Astrocyte (in vitro differentiated cells and primary cell): ENCODE measurements around the gene CAMK2G. TPM values are rescaled to one million over a fixed set of nuclear protein-coding genes. Genes with fewer than 3 reads are reported as not detected.
"Not testable (repeated sequence)": the region's sequence is repeated elsewhere in the genome, so short reads cannot be mapped to it uniquely, and the experiment has no call there.

Experiments used
- DNase-seq: peaks from one replicate; pipeline ENCODE4 v3.0.0-alpha.2; 2010; ENCODE audit warnings: low read depth
- FAIRE-seq: peaks from 2 replicates; lab custom pipeline; 2011; peaks lifted over from hg19 to GRCh38; lab: Jason Lieb, UNC
- H2AFZ ChIP-seq: 2 replicates; pipeline ENCODE4 v1.6.0; 2012; ENCODE audit warnings: low read depth, low read length, inconsistent platforms
- H3K27ac ChIP-seq: 2 replicates; pipeline ENCODE4 v1.5.1; 2011; ENCODE audit warnings: low read depth, low read length, inconsistent platforms
- H3K27me3 ChIP-seq: 2 replicates; pipeline ENCODE4 v1.6.0; 2011; ENCODE audit warnings: low read length, inconsistent platforms; ENCODE audit not compliant: insufficient read depth
- H3K36me3 ChIP-seq: 2 replicates; pipeline ENCODE4 v1.5.1; 2011; ENCODE audit warnings: low read length, inconsistent platforms; ENCODE audit not compliant: insufficient read depth
- H3K4me1 ChIP-seq: 2 replicates; pipeline ENCODE4 v1.5.1; 2011; ENCODE audit warnings: low read length, inconsistent platforms; ENCODE audit not compliant: insufficient read depth
- H3K4me2 ChIP-seq: 2 replicates; pipeline ENCODE4 v1.6.0; 2012; ENCODE audit warnings: low read length, inconsistent platforms
- H3K4me3 ChIP-seq: 2 replicates; pipeline ENCODE4 v1.5.1; 2011; ENCODE audit warnings: low read depth, mild to moderate bottlenecking, low read length, inconsistent platforms; ENCODE audit not compliant: insufficient read depth
- H3K79me2 ChIP-seq: 2 replicates; pipeline ENCODE4 v1.6.0; 2012; ENCODE audit warnings: mild to moderate bottlenecking, low read length, inconsistent platforms; ENCODE audit not compliant: insufficient read depth
- H3K9ac ChIP-seq: 2 replicates; pipeline ENCODE4 v1.6.0; 2012; ENCODE audit warnings: mild to moderate bottlenecking, low read length, inconsistent platforms
- H3K9me3 ChIP-seq: 2 replicates; pipeline ENCODE4 v1.5.1; 2012; ENCODE audit warnings: low read depth, mild to moderate bottlenecking, low read length, inconsistent platforms; ENCODE audit not compliant: insufficient read depth
- H4K20me1 ChIP-seq: 2 replicates; pipeline ENCODE4 v1.6.0; 2012; ENCODE audit warnings: low read length, inconsistent platforms; ENCODE audit not compliant: insufficient read depth
- H3K27ac Mint-ChIP-seq: one replicate; pipeline ENCODE4 v1.8.0; 2021; ENCODE audit warnings: mild to moderate bottlenecking, mixed read lengths; ENCODE audit not compliant: unreplicated experiment
- H3K27me3 Mint-ChIP-seq: one replicate; pipeline ENCODE4 v1.8.0; 2021; ENCODE audit warnings: low read depth, mixed read lengths; ENCODE audit not compliant: unreplicated experiment
- H3K36me3 Mint-ChIP-seq: one replicate; pipeline ENCODE4 v1.8.0; 2021; ENCODE audit warnings: low read depth, mixed read lengths; ENCODE audit not compliant: unreplicated experiment
- H3K4me1 Mint-ChIP-seq: one replicate; pipeline ENCODE4 v1.8.0; 2021; ENCODE audit warnings: low read depth, mixed read lengths; ENCODE audit not compliant: unreplicated experiment
- H3K4me3 Mint-ChIP-seq: one replicate; pipeline ENCODE4 v1.8.0; 2021; ENCODE audit warnings: mild to moderate bottlenecking, moderate library complexity, mixed read lengths; ENCODE audit not compliant: unreplicated experiment
- H3K9me3 Mint-ChIP-seq: one replicate; pipeline ENCODE4 v1.8.0; 2021; ENCODE audit warnings: mild to moderate bottlenecking, mixed read lengths; ENCODE audit not compliant: unreplicated experiment
- CTCF ChIP-seq: IDR thresholded peaks from 2 replicates; pipeline ENCODE4 v1.5.1; 2011; ENCODE audit warnings: low read depth, mild to moderate bottlenecking, inconsistent platforms, low read length, moderate library complexity; ENCODE audit not compliant: insufficient read depth
- EZH2 ChIP-seq: IDR thresholded peaks from 2 replicates; pipeline ENCODE4 v1.6.1; 2012; ENCODE audit warnings: mild to moderate bottlenecking, low read length, inconsistent platforms; ENCODE audit not compliant: insufficient read depth
- total RNA-seq: library from RNA; stranded (reverse); gene quantifications from 2 replicates; pipeline ENCODE4 v1.2.1, GENCODE V29; 2021

CAMK2G gene
- total RNA-seq, 1 donor from 2014 or later = 19.8 TPM

- no peaks in the 10 kb centered on the region for H3K27me3 Mint-ChIP-seq
- Histone ChIP-seq H3K9ac (no peak overlapping the region), H2AFZ (no peak overlapping the region), H3K27me3 (peaks cover 2% of the 10 kb centered on the region), H3K9me3 (no peaks in the 10 kb centered on the region), H3K79me2 (no peaks in the 10 kb centered on the region), H3K27ac (no peak overlapping the region), H3K36me3 (no peaks in the 10 kb centered on the region), H3K4me1 (peaks cover 37% of the 10 kb centered on the region), H4K20me1 (no peaks in the 10 kb centered on the region), H3K4me2 (peak overlapping the region; percentile 34), H3K4me3 (no peak overlapping the region)
- no peak overlapping the region for H3K4me3 Mint-ChIP-seq
- peaks cover 1% of the 10 kb centered on the region for H3K9me3 Mint-ChIP-seq
- TF ChIP-seq CTCF (no peak), EZH2 (no peak)
- H3K4me1 Mint-ChIP-seq = peaks cover 34% of the 10 kb centered on the region
- no peak for FAIRE-seq
- H3K27ac Mint-ChIP-seq = peak overlapping the region; percentile 59
- peaks cover 3% of the 10 kb centered on the region for H3K36me3 Mint-ChIP-seq
- no peak for DNase-seq
These were observed 19.1 kb upstream of the CAMK2G start for GRCh38 chr10:73893426-73893825.

GRCh38 chr10:73892310-73893030, 18.1 kb upstream of the CAMK2G start:
- H3K4me3 ChIP-seq = no peak overlapping the region
- peaks cover 2% of the 10 kb centered on the region for H3K27me3 ChIP-seq
- no peaks in the 10 kb centered on the region for H4K20me1 ChIP-seq
- H3K4me1 Mint-ChIP-seq = peaks cover 43% of the 10 kb centered on the region
- peaks cover 1% of the 10 kb centered on the region for H3K9me3 Mint-ChIP-seq
- TF ChIP-seq EZH2 (no peak), CTCF (no peak)
- FAIRE-seq (no peak), DNase-seq (peak; percentile 75)
- H3K27ac ChIP-seq = no peak overlapping the region
- H3K36me3 Mint-ChIP-seq = peaks cover 3% of the 10 kb centered on the region
- H3K4me1 ChIP-seq = peaks cover 45% of the 10 kb centered on the region
- H3K9ac ChIP-seq = no peak overlapping the region
- no peak overlapping the region for H2AFZ ChIP-seq
- H3K9me3 ChIP-seq = no peaks in the 10 kb centered on the region
- no peaks in the 10 kb centered on the region for H3K36me3 ChIP-seq
- peak overlapping the region; percentile 11 for H3K27ac Mint-ChIP-seq
- no peaks in the 10 kb centered on the region for H3K79me2 ChIP-seq
- no peak overlapping the region for H3K4me3 Mint-ChIP-seq
- H3K4me2 ChIP-seq = peak overlapping the region; percentile 34
- no peaks in the 10 kb centered on the region for H3K27me3 Mint-ChIP-seq

GRCh38 chr10:73891540-73891939, 17.2 kb upstream of the CAMK2G start:
- Histone ChIP-seq H3K9me3 (no peaks in the 10 kb centered on the region), H3K36me3 (no peaks in the 10 kb centered on the region), H3K9ac (no peak overlapping the region), H2AFZ (no peak overlapping the region), H3K27ac (no peak overlapping the region), H3K4me1 (peaks cover 55% of the 10 kb centered on the region), H3K4me2 (no peak overlapping the region), H3K79me2 (no peaks in the 10 kb centered on the region), H3K4me3 (no peak overlapping the region), H3K27me3 (peaks cover 2% of the 10 kb centered on the region), H4K20me1 (no peaks in the 10 kb centered on the region)
- H3K27ac Mint-ChIP-seq = no peak overlapping the region
- H3K4me3 Mint-ChIP-seq = peak overlapping the region; percentile 46
- no peaks in the 10 kb centered on the region for H3K9me3 Mint-ChIP-seq
- H3K27me3 Mint-ChIP-seq = no peaks in the 10 kb centered on the region
- TF ChIP-seq EZH2 (no peak), CTCF (no peak)
- no peak for FAIRE-seq
- peaks cover 3% of the 10 kb centered on the region for H3K36me3 Mint-ChIP-seq
- no peak for DNase-seq
- peaks cover 51% of the 10 kb centered on the region for H3K4me1 Mint-ChIP-seq

GRCh38 chr10:73890830-73891229, 16.5 kb upstream of the CAMK2G start:
- H3K4me3 ChIP-seq, H3K9me3 Mint-ChIP-seq, H3K9ac ChIP-seq, H3K4me3 Mint-ChIP-seq, H3K27me3 ChIP-seq, H3K4me2 ChIP-seq, FAIRE-seq, H2AFZ ChIP-seq, H3K9me3 ChIP-seq, DNase-seq, H3K36me3 Mint-ChIP-seq, H3K27me3 Mint-ChIP-seq, H3K79me2 ChIP-seq, H3K27ac ChIP-seq, H3K36me3 ChIP-seq, H4K20me1 ChIP-seq: not testable (repeated sequence)
- peaks cover 59% of the 10 kb centered on the region for H3K4me1 ChIP-seq
- Mint-ChIP-seq H3K4me1 (peaks cover 57% of the 10 kb centered on the region), H3K27ac (peak overlapping the region; percentile 26)
